ENCODE data around the gene ZBTB24. TPM values are rescaled to one million over a fixed set of nuclear protein-coding genes. Genes with fewer than 3 reads are reported as not detected.

Gene ZBTB24
- total RNA-seq, 1 donor = 10.4 TPM

DNA sequence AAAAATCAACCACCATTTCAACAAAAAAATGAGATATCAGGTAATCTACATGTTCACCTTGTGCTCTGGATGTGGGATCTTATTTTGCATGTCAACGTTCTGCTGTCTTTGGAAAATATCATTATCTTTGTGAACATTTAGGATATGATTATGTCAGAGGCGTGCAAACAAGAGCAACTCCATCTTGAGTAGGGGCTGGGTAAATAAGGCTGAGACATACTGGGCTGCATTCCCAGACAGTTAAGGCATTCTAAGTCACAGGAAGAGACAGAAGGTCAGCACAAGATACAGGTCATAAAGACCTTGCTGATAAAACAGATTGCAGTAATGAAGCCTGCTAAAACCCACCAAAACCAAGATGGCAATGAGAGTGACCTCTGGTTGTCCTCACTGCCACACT is 28.8 kb upstream of the ZBTB24 start:
- H3K4me3 ChIP-seq (ENCODE audit: low read depth, low read length) = no peak overlapping the region
- TF ChIP-seq, protein P1, sequence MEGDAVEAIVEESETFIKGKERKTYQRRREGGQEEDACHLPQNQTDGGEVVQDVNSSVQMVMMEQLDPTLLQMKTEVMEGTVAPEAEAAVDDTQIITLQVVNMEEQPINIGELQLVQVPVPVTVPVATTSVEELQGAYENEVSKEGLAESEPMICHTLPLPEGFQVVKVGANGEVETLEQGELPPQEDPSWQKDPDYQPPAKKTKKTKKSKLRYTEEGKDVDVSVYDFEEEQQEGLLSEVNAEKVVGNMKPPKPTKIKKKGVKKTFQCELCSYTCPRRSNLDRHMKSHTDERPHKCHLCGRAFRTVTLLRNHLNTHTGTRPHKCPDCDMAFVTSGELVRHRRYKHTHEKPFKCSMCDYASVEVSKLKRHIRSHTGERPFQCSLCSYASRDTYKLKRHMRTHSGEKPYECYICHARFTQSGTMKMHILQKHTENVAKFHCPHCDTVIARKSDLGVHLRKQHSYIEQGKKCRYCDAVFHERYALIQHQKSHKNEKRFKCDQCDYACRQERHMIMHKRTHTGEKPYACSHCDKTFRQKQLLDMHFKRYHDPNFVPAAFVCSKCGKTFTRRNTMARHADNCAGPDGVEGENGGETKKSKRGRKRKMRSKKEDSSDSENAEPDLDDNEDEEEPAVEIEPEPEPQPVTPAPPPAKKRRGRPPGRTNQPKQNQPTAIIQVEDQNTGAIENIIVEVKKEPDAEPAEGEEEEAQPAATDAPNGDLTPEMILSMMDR (IDR thresholded peaks at IDR 0.05; ENCODE audit: insufficient read depth, low read depth, low read length) = no peak
- no peak for DNase-seq (ENCODE audit: low read depth)

DNA sequence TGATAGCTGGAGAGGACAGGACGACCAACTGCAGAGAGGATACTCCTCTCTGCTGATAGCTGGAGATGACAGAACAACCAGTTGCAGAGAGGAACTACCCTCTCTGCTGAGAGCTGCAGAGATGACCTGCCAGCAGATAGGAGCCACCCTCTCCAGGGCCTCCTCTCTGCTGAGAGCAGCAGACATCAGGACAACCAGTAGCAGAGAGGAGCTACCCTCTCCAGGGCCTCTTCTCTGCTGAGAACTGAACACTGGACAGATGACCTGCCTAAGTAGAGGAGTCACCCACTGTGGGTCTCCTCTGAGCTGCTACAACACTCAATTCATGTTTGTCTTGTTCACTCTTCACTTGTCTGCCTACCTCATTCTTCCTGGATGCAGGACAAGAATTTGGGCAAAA is 27.3 kb upstream of the ZBTB24 start:
- DNase-seq (ENCODE audit: low read depth) = no peak
- H3K4me3 ChIP-seq (ENCODE audit: low read depth, low read length) = no peak overlapping the region
- TF ChIP-seq, protein P1 (IDR thresholded peaks at IDR 0.05; ENCODE audit: insufficient read depth, low read depth, low read length) = no peak

DNA sequence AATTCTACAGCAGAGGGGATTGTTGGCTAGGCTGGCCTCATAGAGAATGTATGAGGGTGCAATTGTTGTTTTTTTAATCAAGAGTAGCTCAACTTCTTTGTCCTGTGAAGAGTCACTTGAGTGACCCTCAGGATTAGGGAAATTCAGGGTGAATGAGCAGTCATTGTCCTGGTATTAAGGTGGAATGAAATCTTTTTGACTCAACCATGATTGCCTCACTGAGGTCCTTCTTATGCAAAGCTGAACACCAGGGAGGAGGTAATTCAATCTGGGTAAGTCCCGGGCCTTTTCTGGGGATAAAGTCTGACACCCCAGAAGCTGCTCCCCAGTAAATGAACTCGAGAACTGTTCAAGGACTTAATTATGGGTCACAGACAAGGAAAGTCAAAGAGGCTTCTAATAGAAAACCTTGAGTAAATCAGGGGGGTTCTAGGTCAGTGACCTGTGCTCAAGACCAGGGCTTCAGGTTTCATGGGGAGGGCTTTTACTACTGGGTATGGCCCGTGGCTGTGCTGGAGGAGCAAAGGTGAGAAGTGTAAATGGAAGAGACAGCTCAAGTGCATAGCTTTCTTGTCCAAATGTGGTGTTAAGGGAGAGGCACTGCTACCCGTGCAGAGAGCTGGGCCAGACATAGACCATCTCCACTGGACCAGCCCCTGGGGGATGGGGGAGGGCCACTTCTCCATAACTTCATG is 25.3 kb upstream of the ZBTB24 start:
- no peak overlapping the region for H3K4me3 ChIP-seq (ENCODE audit: low read depth, low read length)
- DNase-seq (ENCODE audit: low read depth) = no peak
- TF ChIP-seq, protein P1 (IDR thresholded peaks at IDR 0.05; ENCODE audit: insufficient read depth, low read depth, low read length) = no peak

DNA sequence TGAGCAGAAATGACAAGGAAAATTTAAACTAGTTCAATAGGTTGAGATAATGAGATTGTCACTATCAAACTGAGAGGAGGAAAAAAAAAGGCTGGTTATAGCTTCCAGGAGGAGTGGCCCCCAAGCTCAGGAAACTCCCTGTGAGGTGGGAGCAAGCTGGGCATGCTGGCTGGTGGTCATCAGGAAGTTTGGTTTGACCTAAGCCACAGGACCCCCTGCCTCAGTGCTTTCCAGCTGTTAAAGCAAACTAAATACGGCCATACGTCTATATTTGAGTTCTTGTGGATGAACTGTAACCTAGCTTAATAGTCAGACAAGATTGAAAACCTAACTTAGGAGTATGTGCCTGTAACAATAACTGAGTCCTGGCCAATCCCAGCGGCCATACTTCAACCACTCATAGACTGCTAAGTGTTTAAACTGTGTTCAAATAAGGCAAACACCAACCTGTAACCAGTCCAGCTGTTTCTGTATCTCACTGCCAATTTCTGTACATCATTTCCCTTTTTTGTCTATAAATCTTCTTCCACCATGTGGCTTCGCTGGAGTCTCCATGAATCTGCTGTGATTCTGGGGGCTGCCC is 24.6 kb upstream of the ZBTB24 start:
- no peak overlapping the region for H3K4me3 ChIP-seq (ENCODE audit: low read depth, low read length)
- no peak for DNase-seq (ENCODE audit: low read depth)
- TF ChIP-seq, protein P1 (IDR thresholded peaks at IDR 0.05; ENCODE audit: insufficient read depth, low read depth, low read length) = no peak

DNA sequence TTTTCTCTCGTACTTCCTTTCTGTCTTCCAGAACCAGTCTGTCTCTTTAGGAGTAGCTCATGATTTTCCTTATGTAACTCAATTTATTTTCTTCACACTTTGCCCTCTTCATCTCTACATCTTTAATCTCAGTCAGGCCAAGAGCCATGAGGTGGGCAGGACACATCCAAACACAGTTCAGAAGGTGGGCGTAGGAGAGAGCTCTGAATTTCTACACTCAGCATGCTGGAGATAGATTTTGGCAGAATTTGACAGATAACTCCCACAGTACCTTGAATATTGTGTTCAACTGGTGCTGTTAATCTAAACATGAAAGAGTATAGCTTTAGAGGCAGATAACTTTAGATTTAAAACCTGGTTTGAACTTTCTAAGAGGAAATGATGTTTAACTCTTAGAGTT is 23.8 kb upstream of the ZBTB24 start:
- TF ChIP-seq, protein P1 (IDR thresholded peaks at IDR 0.05; ENCODE audit: insufficient read depth, low read depth, low read length) = no peak
- DNase-seq (ENCODE audit: low read depth) = no peak
- no peak overlapping the region for H3K4me3 ChIP-seq (ENCODE audit: low read depth, low read length)

DNA sequence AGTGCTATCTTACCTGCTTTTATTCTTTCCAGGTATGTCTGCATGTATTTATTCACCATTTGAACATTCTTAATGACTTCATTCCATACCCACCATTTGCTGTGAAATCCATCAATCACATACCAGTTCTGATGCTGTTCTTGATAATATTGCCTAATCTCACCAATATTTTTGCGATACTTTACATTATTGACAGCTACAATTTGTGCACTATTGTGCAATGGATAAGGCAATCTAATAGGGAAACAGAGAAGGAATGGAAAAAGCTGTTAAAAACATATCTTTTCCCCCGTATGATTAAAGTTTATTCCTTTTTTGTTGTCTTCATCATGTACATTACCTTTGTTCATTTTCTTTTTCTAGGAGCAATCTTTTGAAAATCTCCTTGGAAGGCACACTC is 23.3 kb upstream of the ZBTB24 start:
- no peak for DNase-seq (ENCODE audit: low read depth)
- H3K4me3 ChIP-seq (ENCODE audit: low read depth, low read length) = no peak overlapping the region
- TF ChIP-seq, protein P1 (IDR thresholded peaks at IDR 0.05; ENCODE audit: insufficient read depth, low read depth, low read length) = no peak

All from fibroblast of villous mesenchyme (primary cell).